CD4-positive, alpha-beta T cell (primary cell): Measurements from ENCODE around the gene TRABD2B. TPM values are rescaled to one million over a fixed set of nuclear protein-coding genes. Genes with fewer than 3 reads are reported as not detected.

Source experiments
- ATAC-seq: fragments of 200-7000 bp; cut with Tn5 transposase; one replicate; pipeline ENCODE4 v1.10.0; 2022; ENCODE audit warnings: mild to moderate bottlenecking; ENCODE audit not compliant: poor library complexity
- CTCF ChIA-PET: fragments of 350-600 bp; sonication (Branson Sonifier 250); formaldehyde crosslinking; loops from one replicate; lab custom pipeline; 2021; ENCODE audit warnings: antibody characterized with exemption, inconsistent platforms; lab: Charles Lee
- POLR2A ChIA-PET: fragments of 350-600 bp; sonication (Branson Sonifier 250); formaldehyde crosslinking; loops from one replicate; lab custom pipeline; 2021; ENCODE audit warnings: antibody characterized with exemption, inconsistent platforms; lab: Charles Lee
- DNase-seq, 14 experiments: peaks; one replicate each; pipeline ENCODE4 v3.0.0-alpha.2; 2013 to 2020; ENCODE audit warnings: mixed read lengths in 2 of 14
- H3K27ac ChIP-seq, 2 donors: one replicate each; pipeline versions ENCODE4 v1.5.1 to v1.7.0; 2013; ENCODE audit warnings: low read length in 2 of 2, low read depth in 1 of 2, mild to moderate bottlenecking in 1 of 2
- H3K27me3 ChIP-seq, 2 experiments: 1 replicate in 1 of 2; 2 replicates in 1 of 2; pipeline versions ENCODE4 v1.6.1 to v1.7.0; 2013; ENCODE audit warnings: low read length in 2 of 2, control low read depth in 1 of 2, mild to moderate bottlenecking in 1 of 2, moderate library complexity in 1 of 2; ENCODE audit not compliant: insufficient read depth in 2 of 2, control insufficient read depth in 1 of 2
- H3K36me3 ChIP-seq: one replicate; pipeline ENCODE4 v1.6.1; 2013; ENCODE audit warnings: low read length, control low read depth; ENCODE audit not compliant: insufficient read depth
- H3K4me1 ChIP-seq: one replicate; pipeline ENCODE4 v1.6.1; 2013; ENCODE audit warnings: low read length, control low read depth; ENCODE audit not compliant: insufficient read depth
- H3K4me3 ChIP-seq: one replicate; pipeline ENCODE4 v1.5.1; 2013; ENCODE audit warnings: mild to moderate bottlenecking, low read length, moderate library complexity
- H3K9me3 ChIP-seq, 2 experiments: 1 replicate in 1 of 2; 2 replicates in 1 of 2; pipeline versions ENCODE4 v1.6.1 to v1.7.0; 2013; ENCODE audit warnings: low read length in 2 of 2, mild to moderate bottlenecking in 2 of 2, control low read depth in 1 of 2, moderate library complexity in 1 of 2; ENCODE audit not compliant: control insufficient read depth in 1 of 2, insufficient read depth in 1 of 2
- H3K27ac Mint-ChIP-seq: one replicate; pipeline ENCODE4 v1.8.0; 2020; ENCODE audit warnings: mixed read lengths
- H3K27me3 Mint-ChIP-seq: one replicate; pipeline ENCODE4 v1.8.0; 2021; ENCODE audit warnings: mixed read lengths
- H3K36me3 Mint-ChIP-seq: one replicate; pipeline ENCODE4 v1.8.0; 2021; ENCODE audit warnings: low read depth, mixed read lengths
- H3K4me1 Mint-ChIP-seq: one replicate; pipeline ENCODE4 v1.8.0; 2021; ENCODE audit warnings: low read depth, mixed read lengths
- H3K4me3 Mint-ChIP-seq: one replicate; pipeline ENCODE4 v1.8.0; 2020; ENCODE audit warnings: mild to moderate bottlenecking, mixed read lengths
- H3K9me3 Mint-ChIP-seq: one replicate; pipeline ENCODE4 v1.8.0; 2020; ENCODE audit warnings: mixed read lengths
- intact Hi-C, 2 experiments: fragments of 100-400 bp; cut with DNase I in 1 of 2; cut with micrococcal nuclease in 1 of 2; formaldehyde crosslinking; loops; one replicate each; pipeline versions ENCODE4 v1.15.1 to v1.9.0; 2023 to 2025; cut with DNase I, micrococcal nuclease
- total RNA-seq, 174 experiments: library from RNA in 2 of 174; stranded (reverse) in 2 of 174; gene quantifications; one replicate each; pipeline ENCODE4 v1.2.3 and lab custom pipeline; 2021 to 2026
- TF ChIP-seq, protein P1 (sequence below): fragments of 200-600 bp; IDR thresholded peaks from one replicate; pipeline ENCODE4 v1.8.0; 2022; ENCODE audit warnings: antibody characterized with exemption, mild to moderate bottlenecking

Gene TRABD2B
- total RNA-seq, 2 experiments from 2014 or later, result not detected

DNA sequence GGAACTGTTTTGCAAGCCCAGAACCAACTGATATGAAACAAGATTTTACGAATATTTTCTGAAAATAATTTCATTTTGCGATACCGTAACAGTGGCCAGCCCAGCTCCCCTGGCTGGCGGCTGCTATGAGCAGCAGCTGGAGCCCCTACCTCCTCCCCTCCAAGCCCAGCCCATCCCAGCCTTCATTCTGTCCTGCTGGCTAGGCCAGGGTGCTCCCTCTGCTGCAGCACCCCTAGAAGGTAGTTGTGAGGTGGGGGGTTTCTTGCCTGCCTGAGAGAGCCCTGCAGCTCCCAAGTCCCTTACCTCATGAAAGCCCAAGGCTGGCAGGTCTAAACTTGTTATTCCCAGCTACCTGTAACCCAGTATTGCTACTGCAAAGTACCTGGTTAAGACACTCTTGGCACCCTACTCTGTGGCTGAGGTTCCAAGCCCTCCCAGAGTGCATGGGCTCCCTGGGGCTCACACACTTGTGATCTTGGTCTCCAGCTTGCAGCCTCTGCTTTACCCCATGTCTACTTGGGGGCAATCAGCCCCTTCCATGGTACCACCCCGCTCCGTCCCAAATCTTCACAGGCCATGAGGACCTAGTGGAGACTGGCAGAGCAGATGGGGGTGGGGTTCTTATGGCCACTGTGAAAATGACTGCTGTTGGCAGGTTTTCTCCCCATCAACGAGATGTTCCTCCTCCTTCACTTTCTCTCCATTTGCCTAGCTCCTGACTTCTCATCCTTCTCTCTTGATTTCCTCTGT, 239.8 kb downstream of the TRABD2B start:
- H3K27ac ChIP-seq, result no peak overlapping the region
- intact Hi-C loops, result no loop called here
- ATAC-seq (no peak), DNase-seq (no peak)
- CTCF ChIA-PET, result no interaction called here
- TF ChIP-seq, protein P1, sequence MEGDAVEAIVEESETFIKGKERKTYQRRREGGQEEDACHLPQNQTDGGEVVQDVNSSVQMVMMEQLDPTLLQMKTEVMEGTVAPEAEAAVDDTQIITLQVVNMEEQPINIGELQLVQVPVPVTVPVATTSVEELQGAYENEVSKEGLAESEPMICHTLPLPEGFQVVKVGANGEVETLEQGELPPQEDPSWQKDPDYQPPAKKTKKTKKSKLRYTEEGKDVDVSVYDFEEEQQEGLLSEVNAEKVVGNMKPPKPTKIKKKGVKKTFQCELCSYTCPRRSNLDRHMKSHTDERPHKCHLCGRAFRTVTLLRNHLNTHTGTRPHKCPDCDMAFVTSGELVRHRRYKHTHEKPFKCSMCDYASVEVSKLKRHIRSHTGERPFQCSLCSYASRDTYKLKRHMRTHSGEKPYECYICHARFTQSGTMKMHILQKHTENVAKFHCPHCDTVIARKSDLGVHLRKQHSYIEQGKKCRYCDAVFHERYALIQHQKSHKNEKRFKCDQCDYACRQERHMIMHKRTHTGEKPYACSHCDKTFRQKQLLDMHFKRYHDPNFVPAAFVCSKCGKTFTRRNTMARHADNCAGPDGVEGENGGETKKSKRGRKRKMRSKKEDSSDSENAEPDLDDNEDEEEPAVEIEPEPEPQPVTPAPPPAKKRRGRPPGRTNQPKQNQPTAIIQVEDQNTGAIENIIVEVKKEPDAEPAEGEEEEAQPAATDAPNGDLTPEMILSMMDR, result no peak
- Mint-ChIP-seq H3K4me3 (no peak overlapping the region), H3K4me1 (no peaks in the 10 kb centered on the region), H3K27me3 (peaks cover 33% of the 10 kb centered on the region), H3K36me3 (no peaks in the 10 kb centered on the region), H3K27ac (no peak overlapping the region), H3K9me3 (no peaks in the 10 kb centered on the region)
- no peaks in the 10 kb centered on the region for H3K27me3 ChIP-seq
- H3K9me3 ChIP-seq, result no peaks in the 10 kb centered on the region
- no peaks in the 10 kb centered on the region for H3K36me3 ChIP-seq
- POLR2A ChIA-PET, result no interaction called here
- H3K4me1 ChIP-seq, result no peaks in the 10 kb centered on the region
- no peak overlapping the region for H3K4me3 ChIP-seq

DNA sequence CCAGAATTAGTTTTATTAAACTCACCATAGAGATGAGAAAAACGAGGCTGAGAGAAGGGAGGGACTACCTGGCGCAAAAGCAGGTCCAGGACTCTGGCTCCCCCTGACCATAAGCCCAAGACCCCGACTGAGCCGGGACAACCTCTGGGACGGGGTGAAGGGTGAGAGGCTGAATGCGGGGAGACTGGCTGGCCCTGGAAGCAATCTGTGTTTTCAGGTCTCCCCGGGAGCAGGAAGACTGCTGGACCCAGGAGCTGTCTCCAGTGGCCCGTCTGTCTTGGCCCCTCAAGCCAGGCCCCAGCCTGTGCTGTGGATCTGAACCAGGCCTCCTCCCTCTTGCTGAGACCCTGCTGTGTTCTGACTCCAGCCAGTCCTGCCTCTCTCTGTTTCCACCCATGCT, 240.8 kb downstream of the TRABD2B start:
- H3K27me3 ChIP-seq, result no peaks in the 10 kb centered on the region
- intact Hi-C loops, result no loop called here
- TF ChIP-seq, protein P1, result no peak
- H3K36me3 ChIP-seq, result no peaks in the 10 kb centered on the region
- no peaks in the 10 kb centered on the region for H3K4me1 ChIP-seq
- ATAC-seq (no peak), DNase-seq (no peak)
- H3K9me3 Mint-ChIP-seq, result no peaks in the 10 kb centered on the region
- H3K9me3 ChIP-seq, result no peaks in the 10 kb centered on the region
- H3K36me3 Mint-ChIP-seq, result no peaks in the 10 kb centered on the region
- H3K27ac ChIP-seq, result no peak overlapping the region
- H3K4me3 Mint-ChIP-seq, result no peak overlapping the region
- no peaks in the 10 kb centered on the region for H3K4me1 Mint-ChIP-seq
- ChIA-PET POLR2A (no interaction called here), CTCF (no interaction called here)
- no peak overlapping the region for H3K4me3 ChIP-seq
- no peak overlapping the region for H3K27ac Mint-ChIP-seq
- peaks cover 26% of the 10 kb centered on the region for H3K27me3 Mint-ChIP-seq

GRCh38 chr1:47756006-47756405, 241.2 kb downstream of the TRABD2B start:
- intact Hi-C loops, result no loop called here
- ChIA-PET POLR2A (no interaction called here), CTCF (no interaction called here)
- ATAC-seq (no peak), DNase-seq (no peak)
- no peaks in the 10 kb centered on the region for H3K36me3 ChIP-seq
- H3K36me3 Mint-ChIP-seq, result no peaks in the 10 kb centered on the region
- H3K4me1 ChIP-seq, result no peaks in the 10 kb centered on the region
- H3K4me3 ChIP-seq, result no peak overlapping the region
- TF ChIP-seq, protein P1, result no peak
- no peaks in the 10 kb centered on the region for H3K27me3 ChIP-seq
- no peaks in the 10 kb centered on the region for H3K4me1 Mint-ChIP-seq
- H3K27ac ChIP-seq, result no peak overlapping the region
- H3K9me3 Mint-ChIP-seq, result no peaks in the 10 kb centered on the region
- no peak overlapping the region for H3K4me3 Mint-ChIP-seq
- no peak overlapping the region for H3K27ac Mint-ChIP-seq
- no peaks in the 10 kb centered on the region for H3K9me3 ChIP-seq
- H3K27me3 Mint-ChIP-seq, result peaks cover 26% of the 10 kb centered on the region
